Stimulated activated CD4-positive, alpha-beta T cell treated with anti-CD3 and anti-CD28 coated beads, Interleukin-2, amount 100 ng/mL, for 24 hours (primary cell): Measurements from ENCODE around the gene PKN2.
A peak's percentile ranks its signal among the peaks of the same experiment; 100 is the strongest.

Experiments
- DNase-seq, 2 donors: peaks; one replicate each; pipeline ENCODE4 v3.0.0-alpha.2; 2020

The PKN2 gene

DNA sequence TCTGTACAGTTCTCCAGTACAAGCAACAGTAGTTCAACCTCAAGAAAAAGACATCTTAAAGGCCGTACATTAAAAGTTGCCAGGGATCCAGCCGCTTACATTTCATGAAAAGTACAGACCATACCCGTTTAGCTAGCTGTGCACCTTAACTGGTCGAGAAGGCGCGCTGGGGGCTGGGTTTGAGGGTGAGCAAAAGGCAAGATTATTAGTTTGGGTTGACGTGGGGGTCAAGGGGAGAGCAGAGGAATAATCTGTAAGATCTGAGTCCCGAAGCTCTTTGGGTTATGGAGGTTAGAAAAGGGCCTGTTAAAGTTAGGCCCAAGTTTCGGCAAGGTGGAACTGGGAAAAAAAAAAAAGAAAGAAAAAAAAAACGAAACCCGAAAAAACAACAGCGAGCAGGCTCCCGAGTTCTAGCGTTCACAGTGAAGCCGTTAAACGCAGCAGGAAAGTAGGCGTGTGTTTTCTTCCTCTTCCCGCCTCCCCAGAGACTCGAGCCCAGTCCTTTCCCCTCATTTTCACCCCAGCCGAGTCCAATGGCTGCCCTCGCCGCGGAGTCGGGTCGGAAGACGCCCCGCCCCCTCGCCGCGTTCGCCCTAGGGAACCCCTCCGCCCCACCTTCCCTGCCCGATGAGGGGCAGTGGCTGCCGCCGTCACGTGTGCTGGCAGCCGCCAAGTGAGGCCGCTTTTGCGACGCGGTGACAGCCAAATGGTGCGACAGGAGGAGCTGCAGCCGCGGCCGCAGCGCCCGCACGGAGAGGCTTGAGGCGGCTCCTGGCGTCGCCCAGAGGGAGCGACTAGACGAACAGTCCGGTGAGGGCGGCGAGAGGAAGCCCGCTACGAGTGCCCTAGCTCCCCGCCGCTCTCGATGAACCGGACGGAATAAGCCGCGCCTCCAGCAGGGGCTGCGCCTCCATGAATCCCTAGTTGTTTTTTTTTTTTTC lies at the start of gene PKN2:
Gene PKN2, plus strand, starts transcription at position 733 of the 941 bp plus-strand sequence. CDS start 308 bp downstream, outside the sequence.
- DNase-seq, result peak; percentile 96 to 97

DNA sequence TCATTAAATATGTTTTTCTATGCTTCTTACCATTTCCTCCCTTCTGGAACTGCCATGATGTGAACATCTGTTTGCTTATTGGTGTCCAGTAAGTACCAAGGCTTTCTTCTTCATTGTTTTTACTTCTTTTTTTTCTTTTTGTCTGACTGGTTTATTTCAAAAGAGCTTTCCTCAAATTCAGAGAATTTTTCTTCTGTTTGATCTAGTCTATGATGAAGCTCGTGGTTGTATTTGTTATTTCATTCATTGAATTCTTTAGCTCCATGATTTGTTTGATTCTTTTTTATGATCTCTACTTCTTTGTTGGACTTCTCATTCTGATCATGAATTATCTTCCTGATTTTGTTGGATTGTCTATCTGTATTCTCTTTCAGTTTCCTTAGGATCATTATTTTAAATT lies 49.5 kb upstream of the PKN2 start:
- no peak for DNase-seq

DNA sequence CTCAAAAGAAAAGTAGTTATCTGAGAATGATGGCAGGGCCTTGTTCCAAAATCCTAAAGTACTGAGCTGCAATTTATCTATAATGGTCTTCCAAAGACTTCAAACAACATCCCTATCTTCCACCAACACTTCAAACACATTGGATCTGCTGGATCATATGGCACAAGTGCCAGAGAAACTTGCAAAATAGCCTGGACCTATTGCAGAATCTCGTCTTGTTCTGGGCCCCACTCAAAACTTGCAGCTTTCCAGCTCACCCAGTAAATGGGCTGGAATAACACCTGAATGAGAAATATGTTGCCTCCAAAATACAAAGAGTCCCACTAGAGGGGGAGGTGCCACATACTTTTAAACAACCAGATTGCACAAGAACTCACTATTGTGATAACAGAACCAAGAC lies 44.0 kb upstream of the PKN2 start:
- no peak for DNase-seq

DNA sequence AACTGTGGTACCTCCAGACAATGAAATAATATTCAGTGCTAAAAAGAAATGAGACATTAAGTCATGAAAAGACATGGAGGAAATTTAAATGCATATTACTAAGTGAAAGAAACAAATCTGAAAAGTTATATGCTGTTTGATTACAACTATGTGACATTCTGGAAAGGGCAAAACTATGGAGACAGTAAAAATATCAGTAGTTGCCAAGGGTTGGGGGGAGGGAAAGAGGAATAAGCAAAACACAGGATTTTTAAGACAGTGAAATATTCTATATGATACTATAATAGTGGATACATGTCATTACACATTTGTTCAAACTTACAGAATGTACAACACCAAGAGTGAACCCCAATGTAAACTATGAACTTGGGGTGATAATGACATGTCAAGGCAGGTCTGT lies 38.2 kb upstream of the PKN2 start:
- no peak for DNase-seq

DNA sequence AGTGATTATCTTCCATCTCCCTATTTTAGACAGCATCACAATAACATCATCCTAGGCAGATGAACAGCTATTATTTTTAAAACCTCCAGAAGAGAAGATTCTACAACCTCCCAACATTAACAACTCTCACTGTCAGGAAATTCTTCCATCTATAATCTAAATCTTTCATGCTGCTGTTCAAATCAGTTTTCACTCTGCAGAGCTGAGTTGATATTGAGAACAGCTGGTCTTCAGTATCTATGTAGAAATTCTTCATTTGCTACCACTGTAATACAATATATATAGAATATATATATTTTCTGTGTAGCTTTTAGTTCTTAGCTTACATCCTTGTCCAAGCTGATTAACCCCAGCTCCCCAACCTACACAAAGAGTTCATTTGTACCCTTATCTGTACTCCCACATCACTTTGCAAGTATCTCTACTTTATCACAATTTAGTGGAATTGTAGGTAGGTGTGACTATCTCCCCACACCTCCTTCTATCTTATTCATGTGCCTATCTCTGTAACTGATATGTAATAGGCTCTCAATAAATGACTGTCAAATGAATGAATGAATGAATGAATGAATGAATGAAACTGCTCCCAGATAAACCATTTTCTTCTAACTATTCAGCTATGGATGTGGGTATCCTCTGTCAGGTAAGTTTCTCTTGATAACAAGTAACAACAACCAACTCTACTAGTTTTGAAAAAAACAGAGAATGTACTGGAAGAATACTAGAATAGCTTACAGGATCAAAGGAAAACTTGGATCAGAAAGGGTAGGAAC lies 37.4 kb upstream of the PKN2 start:
- no peak for DNase-seq

DNA sequence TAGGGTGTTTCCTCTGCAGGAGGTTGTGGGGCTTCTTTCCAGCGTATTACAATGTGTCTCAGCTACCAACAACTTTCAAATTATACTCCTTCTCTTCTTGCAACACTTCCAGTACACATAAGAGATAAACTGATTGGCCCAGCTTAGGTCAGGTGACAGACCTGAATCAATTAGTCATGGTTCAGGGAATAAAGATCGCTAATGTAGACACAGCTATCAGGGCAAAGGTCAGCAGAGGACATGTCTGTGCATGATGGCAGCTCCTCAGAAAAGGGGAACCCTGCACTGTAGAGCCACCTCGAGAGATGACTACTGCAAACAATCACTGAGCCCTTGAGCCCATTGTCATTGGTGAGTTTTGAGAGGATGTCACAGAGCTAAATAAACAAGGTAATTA lies 36.8 kb upstream of the PKN2 start:
- no peak for DNase-seq

DNA sequence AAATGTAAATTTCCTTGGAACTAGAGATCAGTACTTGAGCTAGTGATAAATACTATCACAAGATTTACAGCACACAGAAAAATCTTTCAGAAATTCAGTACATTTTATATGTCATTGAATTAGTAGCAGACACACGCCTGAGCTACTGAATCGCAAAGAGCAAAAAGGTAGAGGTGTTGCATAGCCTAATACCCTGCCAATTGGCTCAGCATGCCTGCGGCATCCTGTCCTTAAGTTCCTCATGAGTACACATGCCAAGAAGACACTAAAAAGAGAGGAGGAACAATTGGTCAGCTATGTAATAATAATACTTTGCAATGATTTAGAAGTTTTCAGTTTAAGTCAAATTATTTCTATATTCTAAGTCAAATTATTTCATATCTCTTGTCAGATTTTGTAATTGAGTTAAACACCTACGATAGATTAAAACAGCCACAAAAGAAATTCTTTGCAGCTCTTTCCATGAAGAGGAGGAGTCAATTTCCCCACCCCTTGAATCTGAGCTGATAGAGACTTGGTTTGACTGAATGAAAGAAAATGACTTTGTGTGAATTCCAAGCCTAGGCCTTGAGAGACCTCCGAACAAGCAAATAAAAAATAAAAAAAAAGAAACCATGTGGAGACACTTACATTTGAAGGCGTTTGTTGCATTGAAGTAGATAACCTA lies 36.2 kb upstream of the PKN2 start:
- DNase-seq, result no peak

DNA sequence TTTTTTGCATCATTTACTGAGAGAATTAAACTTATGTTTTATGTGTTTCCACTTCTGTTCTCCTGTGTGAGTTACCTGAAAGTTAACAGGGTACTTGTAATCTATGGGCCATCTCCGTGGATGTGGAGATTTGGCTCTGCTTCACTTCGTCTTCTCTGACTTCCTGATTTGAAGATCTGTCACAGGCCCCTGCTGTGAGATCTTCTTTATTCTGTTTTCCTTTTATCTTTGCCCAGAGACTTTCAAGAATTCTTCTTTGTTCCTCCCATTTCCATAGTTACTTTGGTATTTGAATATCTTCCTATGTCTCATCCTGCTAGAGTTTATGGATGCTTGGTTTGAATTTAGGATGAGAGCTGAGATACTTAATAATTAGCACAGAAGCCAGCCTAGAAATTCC lies 35.4 kb upstream of the PKN2 start:
- no peak for DNase-seq

DNA sequence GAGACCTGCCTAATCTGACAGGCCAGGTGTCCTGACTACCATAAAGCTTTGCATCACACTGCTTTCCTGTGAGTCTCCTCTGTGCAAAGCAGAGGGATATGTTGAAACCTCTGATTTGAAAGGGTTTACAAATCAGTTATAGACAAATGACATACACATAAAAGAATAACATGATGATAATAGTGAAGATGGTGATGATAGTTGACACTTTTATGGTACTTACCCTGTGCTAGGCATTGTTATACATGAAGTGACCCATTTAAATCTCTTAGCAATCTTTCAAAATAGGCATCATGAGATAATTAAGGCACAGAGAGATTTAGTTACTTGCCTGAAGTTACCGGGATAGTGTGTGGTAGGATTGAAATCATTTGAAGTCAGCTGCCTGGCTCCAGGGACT lies 34.1 kb upstream of the PKN2 start:
- no peak for DNase-seq

DNA sequence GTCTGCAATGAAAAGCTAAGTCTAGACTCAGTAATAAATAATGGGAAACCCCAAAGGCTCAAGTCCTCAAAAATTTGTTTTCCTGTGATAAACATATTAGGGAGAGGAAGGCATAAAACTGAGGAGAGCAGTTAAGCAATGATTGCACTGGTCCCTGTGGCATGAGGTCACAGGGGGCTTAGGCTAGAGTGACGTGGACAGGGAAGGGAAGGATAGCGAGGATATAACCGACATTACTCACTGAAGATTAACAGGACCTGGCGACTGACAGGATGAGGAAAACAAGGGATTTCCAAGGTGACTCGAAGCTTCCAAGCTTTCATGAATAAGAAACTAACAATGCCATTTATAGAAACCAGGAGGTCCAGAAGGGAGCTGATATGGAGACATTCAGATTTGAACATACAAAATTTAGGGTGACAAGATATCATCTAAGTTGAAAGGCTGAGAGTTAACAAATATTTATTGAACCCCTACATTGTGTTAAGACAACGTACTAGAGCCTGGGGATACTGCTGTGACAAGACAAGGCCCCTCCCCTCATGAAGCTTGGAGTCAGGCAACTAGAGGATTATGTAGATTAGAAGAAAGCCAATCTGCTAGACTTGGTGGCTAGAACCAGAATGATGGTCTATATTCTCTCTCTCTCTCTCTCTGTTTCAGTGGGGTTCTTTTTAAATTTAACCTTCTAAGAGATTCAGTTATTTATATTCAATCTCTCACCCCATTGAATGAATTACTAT lies 33.2 kb upstream of the PKN2 start:
- DNase-seq, result no peak

DNA sequence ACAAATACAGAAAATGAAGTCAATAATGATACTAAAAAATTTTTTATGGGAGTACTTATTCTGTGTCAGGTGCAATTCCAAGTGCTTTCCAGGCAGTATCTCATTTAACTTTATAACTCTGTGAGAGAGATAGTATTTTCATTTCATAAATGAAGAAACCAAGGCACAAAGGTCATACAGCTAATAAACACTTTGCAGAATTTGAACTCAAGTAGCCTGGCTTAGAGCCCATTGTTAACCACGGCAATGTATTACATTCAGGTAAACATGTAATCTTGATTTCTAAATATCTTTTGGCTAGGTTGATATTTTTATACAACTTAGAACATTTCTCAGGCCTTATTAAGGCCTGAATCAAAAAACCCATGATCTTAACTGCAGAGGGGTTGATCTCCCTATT lies 28.9 kb upstream of the PKN2 start:
- DNase-seq, result no peak

DNA sequence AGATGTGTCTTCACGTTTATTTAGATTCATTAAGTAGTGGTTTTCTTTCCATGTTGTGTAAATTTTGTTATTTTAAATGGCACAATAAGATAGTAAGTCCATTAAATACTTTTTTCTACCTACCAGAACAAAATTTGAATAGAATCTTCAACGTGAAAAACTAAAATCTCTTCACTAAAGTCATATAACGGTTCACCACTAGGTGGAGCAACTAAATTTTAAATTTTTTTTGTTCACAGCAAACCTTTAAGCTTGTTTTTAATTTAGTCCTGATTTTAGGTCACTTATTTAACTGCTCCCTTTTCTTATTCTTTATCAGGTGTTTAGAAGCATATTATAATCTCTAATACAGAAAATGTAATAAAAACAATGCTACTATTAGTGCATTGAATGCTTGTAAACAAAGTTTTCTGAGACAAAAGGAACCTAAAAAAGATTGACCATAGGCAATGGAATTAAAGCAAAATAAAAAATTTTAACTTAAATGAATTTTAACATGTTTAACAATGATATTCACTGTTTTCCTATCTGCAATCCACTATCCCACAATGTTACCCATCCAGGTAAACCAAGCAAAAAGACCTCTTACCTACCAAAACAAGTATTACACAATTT lies 28.3 kb upstream of the PKN2 start:
- DNase-seq, result no peak

DNA sequence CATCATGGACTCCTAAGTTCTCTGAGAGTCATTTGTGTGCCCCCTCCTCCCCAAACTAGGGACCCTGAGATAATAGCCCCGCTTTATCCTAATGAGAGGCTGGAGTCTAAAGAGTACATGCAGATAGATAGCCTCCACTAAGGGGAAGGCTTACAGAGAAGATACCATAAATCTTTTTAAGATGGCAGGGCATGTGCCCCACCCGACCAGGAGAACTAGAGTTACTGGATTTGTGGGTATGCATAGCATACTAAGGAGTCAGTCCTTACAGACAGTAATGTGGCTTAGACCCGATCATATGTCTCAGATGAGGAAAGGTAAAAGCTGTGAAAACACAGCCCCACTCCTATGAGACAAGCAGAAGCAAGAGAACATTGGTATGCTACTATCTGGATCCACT lies 25.7 kb upstream of the PKN2 start:
- DNase-seq, result no peak

DNA sequence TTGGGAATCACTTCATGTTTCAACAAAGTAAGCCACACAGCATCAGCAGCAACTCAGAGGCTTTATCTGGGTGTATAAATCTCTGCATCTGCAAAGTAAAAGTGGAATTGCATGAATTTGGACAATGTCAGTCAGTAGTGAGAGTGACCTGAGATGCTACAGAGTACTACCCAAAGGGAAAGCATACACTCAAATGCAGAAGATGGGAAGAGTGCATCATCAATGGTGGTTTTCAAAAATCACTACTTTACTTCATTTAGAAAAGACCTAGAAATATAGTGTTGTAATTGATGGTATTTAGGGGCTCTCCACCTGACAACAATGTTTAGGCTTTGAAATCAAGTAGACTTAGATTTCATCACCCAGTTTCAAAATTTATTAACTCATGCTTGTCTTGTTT lies 24.5 kb upstream of the PKN2 start:
- no peak for DNase-seq

DNA sequence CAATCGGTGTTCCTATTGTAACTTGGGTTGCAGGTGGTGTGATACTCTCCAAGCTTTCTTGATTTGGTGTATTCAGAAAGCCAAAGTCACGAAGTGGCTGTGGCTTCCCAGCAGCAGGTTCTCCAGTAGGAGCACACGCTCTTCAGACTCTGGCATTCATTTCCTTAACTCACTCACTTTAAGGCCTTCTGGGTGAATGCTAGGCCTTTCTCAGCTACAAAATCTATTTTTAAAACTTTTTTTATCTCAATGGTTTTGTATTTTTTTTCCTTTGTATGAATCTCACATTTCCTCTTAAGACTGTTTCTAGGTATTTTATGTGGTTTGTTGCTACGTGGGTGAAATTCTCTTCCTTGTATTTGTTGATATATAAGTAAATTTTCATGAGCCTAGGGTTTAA lies 22.9 kb upstream of the PKN2 start:
- no peak for DNase-seq

DNA sequence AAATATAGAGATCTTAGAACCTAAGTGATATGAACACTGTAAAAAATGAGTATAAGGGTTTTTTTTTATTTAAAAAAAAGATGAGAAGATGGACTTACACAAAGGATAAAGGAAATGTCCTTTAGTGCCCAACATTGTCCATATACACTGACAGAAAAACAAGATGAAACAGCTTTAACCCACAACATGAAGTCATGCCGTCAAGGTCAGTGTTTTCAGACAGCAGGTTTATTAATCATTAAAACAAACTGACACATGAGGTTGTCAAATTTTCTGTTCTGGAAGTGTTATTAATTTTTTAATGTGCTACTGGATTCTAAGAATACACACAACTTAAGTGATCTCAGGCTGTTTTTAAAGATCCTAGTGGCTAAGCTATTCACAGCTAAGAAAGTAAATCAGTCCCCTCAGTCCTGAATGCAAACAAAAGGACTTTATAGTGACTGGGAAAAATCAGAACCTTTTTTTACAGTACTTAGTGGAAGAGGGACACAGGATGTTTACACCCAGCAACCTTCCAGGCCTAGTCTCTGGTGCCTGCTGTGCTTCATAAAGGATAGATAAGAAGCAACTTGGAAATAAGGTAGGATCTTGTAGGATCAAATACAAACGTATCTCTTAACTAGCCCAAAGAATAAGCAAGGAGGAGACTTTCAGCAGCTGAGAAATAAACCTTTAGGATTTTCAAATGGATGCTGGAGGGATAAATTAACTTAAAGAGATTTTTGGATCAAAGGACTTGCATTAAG lies 21.9 kb upstream of the PKN2 start:
- no peak for DNase-seq

DNA sequence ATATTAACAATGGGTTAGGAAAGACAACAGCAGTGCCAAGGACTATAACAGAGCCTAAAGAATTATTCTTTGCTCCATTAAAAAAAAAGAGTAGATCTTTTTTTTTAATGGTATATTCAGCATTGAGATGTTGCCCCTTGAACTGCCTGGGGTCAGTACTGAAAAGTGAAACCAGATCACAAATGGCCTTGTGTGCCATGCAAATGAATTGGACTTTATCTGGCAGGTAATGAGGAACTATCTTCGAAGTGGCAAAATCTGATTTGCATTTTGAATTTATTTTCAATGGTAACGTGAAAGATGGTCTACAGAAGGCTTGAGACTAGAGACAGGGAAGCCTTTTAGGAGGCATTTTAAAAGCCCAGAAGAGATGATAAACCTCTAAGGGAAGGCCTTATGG lies 21.4 kb upstream of the PKN2 start:
- no peak for DNase-seq

DNA sequence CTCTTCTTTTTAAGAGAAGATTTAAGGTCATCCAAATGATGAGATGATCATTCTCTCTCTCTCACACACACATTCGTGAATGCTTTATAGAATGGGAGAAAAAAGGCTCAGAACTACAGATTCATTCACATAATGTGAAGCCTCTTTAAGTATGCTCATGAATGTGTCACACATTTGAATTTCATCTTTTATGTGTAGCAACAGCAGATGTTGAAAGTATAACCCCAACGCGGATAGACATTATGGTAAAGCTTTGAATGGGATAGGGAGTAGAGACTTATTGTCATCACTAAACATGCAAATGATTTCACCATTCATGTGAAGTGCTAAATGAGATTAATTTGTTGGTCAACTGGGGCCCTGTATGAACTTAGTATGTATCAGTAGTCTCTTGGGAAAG lies 15.7 kb upstream of the PKN2 start:
- DNase-seq, result no peak

DNA sequence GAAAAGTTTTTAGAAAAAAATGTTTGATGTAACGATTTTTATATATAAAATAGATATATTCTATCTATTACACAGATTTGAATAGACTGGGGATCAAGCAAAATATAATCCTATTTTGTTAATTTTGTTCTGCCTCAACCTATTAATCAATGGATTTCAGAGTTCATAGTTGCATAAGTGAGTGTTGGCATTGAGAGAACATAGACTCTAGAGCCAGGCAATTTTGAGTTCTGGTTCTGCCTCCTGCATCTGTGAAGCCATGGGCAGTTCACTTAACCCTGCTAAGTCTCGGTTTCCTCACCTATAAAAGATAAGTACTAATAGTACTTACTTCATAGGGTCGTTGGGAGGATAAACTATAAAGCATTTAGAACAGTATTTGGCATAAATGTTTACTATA lies 13.6 kb upstream of the PKN2 start:
- no peak for DNase-seq

DNA sequence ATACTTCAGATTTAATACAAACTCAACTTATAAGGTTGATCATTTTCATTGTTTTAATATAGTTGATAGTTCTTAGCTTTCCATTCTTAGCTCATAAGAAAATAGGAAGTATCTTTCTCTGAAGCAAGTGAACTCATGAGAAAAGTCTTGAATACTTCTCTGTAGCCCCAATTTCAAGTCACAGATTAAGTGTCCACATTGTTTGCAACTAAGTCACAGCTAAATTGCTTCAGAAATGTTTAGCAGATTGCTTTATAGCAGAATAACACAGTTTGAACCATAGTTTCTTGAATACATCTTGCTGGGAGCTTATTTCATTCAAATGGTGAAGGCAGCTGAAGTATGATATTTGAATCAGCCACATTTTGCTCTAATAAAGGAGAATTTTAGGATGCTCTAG lies 10.6 kb upstream of the PKN2 start:
- no peak for DNase-seq

DNA sequence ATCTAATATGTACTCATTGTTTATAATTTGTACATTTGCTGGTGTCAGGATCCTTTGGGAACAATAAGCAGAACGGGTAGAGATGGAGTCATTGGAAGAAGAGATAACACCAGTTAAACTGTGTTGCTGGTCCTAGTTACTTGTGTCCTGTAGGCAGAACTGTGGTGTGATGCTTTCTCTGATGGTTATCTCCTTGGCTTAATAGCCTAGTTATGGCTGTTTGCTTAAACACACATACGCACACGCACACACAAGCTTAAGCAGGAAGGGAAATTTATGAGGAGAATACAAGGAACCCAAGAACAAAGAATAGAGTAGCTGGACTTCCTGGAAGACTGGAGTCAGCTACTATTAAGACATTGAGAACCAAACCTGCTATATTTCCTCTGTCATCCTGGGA lies 5.7 kb upstream of the PKN2 start:
- no peak for DNase-seq

DNA sequence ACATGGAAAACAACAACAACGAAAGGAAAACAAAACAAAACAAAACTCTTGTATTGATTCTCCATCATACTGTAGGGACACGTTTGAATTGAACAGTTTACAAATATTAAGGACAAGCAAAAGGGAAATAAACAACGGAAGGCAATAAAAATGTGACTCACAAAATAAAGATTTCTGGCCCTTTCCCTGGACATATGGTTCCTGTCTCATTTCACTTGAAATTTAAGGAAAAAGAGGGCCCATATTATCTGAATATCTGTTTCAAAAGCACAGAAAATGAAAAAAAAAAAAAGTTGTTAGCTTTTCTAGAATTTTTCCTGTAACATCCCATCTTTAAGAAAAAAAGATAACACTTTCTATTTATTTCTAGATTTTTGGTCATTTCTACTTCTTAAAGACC lies 3.6 kb upstream of the PKN2 start:
- no peak for DNase-seq
